ENCODE data around the gene OVCA2.

OVCA2 gene

GRCh38 chr17:2034157-2034556 is 7.7 kb upstream of the OVCA2 start:
- no peaks in the 10 kb centered on the region for H3K9me3 Mint-ChIP-seq
- H3K27ac Mint-ChIP-seq, result no peak overlapping the region
- H3K4me1 Mint-ChIP-seq (ENCODE audit: low read depth), result peaks cover 9% of the 10 kb centered on the region
- H3K27me3 Mint-ChIP-seq (ENCODE audit: low read depth), result no peaks in the 10 kb centered on the region
- H3K4me3 Mint-ChIP-seq, result no peak overlapping the region
- H3K36me3 Mint-ChIP-seq (ENCODE audit: low read depth), result peaks cover 7% of the 10 kb centered on the region
- DNase-seq (ENCODE audit: low spot score), result no peak

- Mint-ChIP-seq H3K27ac (no peak overlapping the region), H3K4me3 (no peak overlapping the region), H3K36me3 (ENCODE audit: low read depth) (peaks cover 7% of the 10 kb centered on the region), H3K4me1 (ENCODE audit: low read depth) (peaks cover 7% of the 10 kb centered on the region), H3K9me3 (no peaks in the 10 kb centered on the region), H3K27me3 (ENCODE audit: low read depth) (no peaks in the 10 kb centered on the region)
- no peak for DNase-seq (ENCODE audit: low spot score)
Observed at GRCh38 chr17:2034806-2035540, 6.8 kb upstream of the OVCA2 start.

GRCh38 chr17:2035541-2036488 is 6.0 kb upstream of the OVCA2 start:
- Mint-ChIP-seq H3K27me3 (ENCODE audit: low read depth) (no peaks in the 10 kb centered on the region), H3K4me3 (no peak overlapping the region), H3K4me1 (ENCODE audit: low read depth) (peaks cover 4% of the 10 kb centered on the region), H3K9me3 (no peaks in the 10 kb centered on the region), H3K36me3 (ENCODE audit: low read depth) (peaks cover 7% of the 10 kb centered on the region), H3K27ac (no peak overlapping the region)
- DNase-seq (ENCODE audit: low spot score), result no peak

- no peak overlapping the region for H3K4me3 Mint-ChIP-seq
- no peak for DNase-seq (ENCODE audit: low spot score)
- H3K4me1 Mint-ChIP-seq (ENCODE audit: low read depth), result peaks cover 2% of the 10 kb centered on the region
- peaks cover 8% of the 10 kb centered on the region for H3K36me3 Mint-ChIP-seq (ENCODE audit: low read depth)
- H3K27ac Mint-ChIP-seq, result no peak overlapping the region
- no peaks in the 10 kb centered on the region for H3K27me3 Mint-ChIP-seq (ENCODE audit: low read depth)
- H3K9me3 Mint-ChIP-seq, result no peaks in the 10 kb centered on the region
Observed at GRCh38 chr17:2037155-2037554, 4.7 kb upstream of the OVCA2 start.

DNA sequence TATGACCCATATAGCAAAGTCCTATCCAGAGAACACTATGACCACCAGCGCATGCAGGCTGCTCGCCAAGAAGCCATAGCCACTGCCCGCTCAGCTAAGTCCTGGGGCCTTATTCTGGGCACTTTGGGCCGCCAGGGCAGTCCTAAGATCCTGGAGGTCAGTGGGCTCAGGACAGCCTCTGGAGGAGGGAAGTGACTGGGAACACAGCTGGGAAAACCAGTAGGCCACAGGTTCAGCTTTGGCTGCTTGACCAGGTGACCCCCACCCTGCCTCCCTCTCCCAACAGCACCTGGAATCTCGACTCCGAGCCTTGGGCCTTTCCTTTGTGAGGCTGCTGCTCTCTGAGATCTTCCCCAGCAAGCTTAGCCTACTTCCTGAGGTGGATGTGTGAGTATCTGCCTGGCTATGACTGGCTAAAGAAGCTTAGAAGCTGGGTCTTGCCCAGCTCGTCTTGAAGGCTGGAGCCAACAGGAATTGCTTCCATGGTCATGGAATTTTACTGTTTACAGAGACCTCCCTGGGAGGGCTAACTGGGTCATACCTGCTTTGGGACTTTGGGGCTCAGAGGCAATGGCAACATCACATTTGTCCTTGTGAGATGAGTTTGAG is 1.5 kb upstream of the OVCA2 start:
- H3K9me3 Mint-ChIP-seq, result no peaks in the 10 kb centered on the region
- H3K36me3 Mint-ChIP-seq (ENCODE audit: low read depth), result peaks cover 26% of the 10 kb centered on the region
- DNase-seq (ENCODE audit: low spot score), result no peak
- no peak overlapping the region for H3K27ac Mint-ChIP-seq
- peak overlapping the region; percentile 94 for H3K4me3 Mint-ChIP-seq
- no peaks in the 10 kb centered on the region for H3K27me3 Mint-ChIP-seq (ENCODE audit: low read depth)
- peaks cover 11% of the 10 kb centered on the region for H3K4me1 Mint-ChIP-seq (ENCODE audit: low read depth)

DNA sequence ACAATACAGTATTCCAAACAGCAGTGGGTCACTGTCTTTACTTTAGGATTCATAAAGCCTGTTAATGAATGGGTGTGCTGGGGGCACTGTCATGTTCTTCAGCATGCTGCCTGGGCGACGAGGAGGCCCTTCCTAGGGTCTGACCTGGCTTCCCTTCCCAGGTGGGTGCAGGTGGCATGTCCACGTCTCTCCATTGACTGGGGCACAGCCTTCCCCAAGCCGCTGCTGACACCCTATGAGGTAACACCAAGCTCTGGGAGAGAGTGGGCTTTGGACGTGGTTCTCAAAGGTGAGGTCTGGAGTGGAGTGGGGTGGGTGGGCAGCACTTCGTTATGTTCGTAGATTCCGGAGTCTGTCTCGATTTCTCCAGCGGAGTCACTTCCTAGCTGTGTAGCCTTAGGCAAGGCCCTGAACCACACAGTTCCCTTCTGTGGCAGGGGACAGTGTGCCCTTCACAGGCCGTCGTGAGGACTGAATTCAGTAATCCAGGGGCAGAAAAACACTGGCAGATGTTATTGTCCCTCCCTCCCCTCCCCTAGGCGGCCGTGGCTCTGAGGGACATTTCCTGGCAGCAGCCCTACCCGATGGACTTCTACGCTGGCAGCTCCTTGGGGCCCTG is 771 bp upstream of the OVCA2 start:
- Mint-ChIP-seq H3K36me3 (ENCODE audit: low read depth) (peaks cover 26% of the 10 kb centered on the region), H3K27ac (no peak overlapping the region)

GRCh38 chr17:2042390-2042847 is 597 bp downstream of the OVCA2 start:
- peak overlapping the region; percentile 94 for H3K27ac Mint-ChIP-seq
- peaks cover 11% of the 10 kb centered on the region for H3K4me1 Mint-ChIP-seq (ENCODE audit: low read depth)
- H3K4me3 Mint-ChIP-seq, result peak overlapping the region; percentile 94

More for the DNA sequence above, 771 bp upstream of the OVCA2 start:
- H3K4me3 Mint-ChIP-seq, result peak overlapping the region; percentile 94
- no peaks in the 10 kb centered on the region for H3K27me3 Mint-ChIP-seq (ENCODE audit: low read depth)
- no peak for DNase-seq (ENCODE audit: low spot score)
- no peaks in the 10 kb centered on the region for H3K9me3 Mint-ChIP-seq
- H3K4me1 Mint-ChIP-seq (ENCODE audit: low read depth), result peaks cover 11% of the 10 kb centered on the region

GRCh38 chr17:2042933-2043332 is 1.1 kb downstream of the OVCA2 start:
- Mint-ChIP-seq H3K9me3 (no peaks in the 10 kb centered on the region), H3K4me1 (ENCODE audit: low read depth) (peaks cover 11% of the 10 kb centered on the region), H3K36me3 (ENCODE audit: low read depth) (peaks cover 19% of the 10 kb centered on the region), H3K27ac (peak overlapping the region; percentile 94), H3K4me3 (peak overlapping the region; percentile 94), H3K27me3 (ENCODE audit: low read depth) (no peaks in the 10 kb centered on the region)
- DNase-seq (ENCODE audit: low spot score), result no peak

More at GRCh38 chr17:2042390-2042847, 597 bp downstream of the OVCA2 start:
- DNase-seq (ENCODE audit: low spot score), result no peak
- Mint-ChIP-seq H3K27me3 (ENCODE audit: low read depth) (no peaks in the 10 kb centered on the region), H3K36me3 (ENCODE audit: low read depth) (peaks cover 19% of the 10 kb centered on the region), H3K9me3 (no peaks in the 10 kb centered on the region)

DNA sequence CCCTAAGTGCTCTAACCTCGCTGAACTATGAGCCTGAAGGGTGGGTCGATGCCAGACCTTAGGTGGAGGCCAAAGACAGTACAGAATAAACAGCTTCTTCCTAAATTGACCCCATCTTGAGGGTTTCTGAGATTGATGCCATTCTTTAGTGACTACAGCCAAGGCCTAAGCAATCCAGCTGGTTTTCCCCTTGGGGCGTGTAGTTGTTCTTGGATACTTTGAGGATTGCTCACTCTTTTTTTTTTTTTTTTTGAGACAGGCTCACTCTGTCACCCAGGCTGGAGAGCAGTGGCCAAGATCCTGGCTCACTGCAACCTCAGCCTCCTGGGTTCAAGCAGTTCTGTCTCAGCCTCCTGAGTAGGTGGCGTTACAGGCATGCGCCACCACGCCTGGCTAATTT is 2.0 kb downstream of the OVCA2 start:
- Mint-ChIP-seq H3K27ac (no peak overlapping the region), H3K27me3 (ENCODE audit: low read depth) (no peaks in the 10 kb centered on the region), H3K36me3 (ENCODE audit: low read depth) (peaks cover 19% of the 10 kb centered on the region), H3K9me3 (no peaks in the 10 kb centered on the region), H3K4me1 (ENCODE audit: low read depth) (peaks cover 15% of the 10 kb centered on the region), H3K4me3 (peak overlapping the region; percentile 94)
- DNase-seq (ENCODE audit: low spot score), result no peak

GRCh38 chr17:2044263-2044894 is 2.6 kb downstream of the OVCA2 start:
- Mint-ChIP-seq H3K9me3 (no peaks in the 10 kb centered on the region), H3K36me3 (ENCODE audit: low read depth) (peaks cover 19% of the 10 kb centered on the region)

DNA sequence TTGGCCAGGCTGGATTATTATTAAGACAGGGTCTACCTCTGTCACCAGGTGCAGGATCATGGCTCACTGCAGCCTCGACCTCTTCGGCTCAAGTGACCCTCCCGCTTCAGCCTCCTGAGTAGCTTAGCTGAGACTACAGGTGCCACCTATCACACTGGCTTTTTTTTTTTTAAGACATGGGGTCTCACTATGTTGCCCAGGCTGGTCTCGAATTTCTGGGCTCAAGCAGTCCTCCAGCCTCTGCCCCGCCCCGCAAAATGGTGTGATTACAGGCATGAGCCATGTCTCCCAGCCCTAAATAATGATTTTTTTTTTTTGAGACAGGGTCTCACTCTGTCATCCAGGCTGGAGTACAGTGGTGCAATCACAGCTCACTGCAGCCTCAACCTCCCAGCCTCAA is 5.8 kb downstream of the OVCA2 start:
- Mint-ChIP-seq H3K27me3 (ENCODE audit: low read depth) (peaks cover 10% of the 10 kb centered on the region), H3K36me3 (ENCODE audit: low read depth) (peaks cover 15% of the 10 kb centered on the region), H3K4me3 (no peak overlapping the region), H3K27ac (no peak overlapping the region), H3K4me1 (ENCODE audit: low read depth) (peaks cover 23% of the 10 kb centered on the region), H3K9me3 (no peaks in the 10 kb centered on the region)
- no peak for DNase-seq (ENCODE audit: low spot score)

More at GRCh38 chr17:2044263-2044894, 2.6 kb downstream of the OVCA2 start:
- DNase-seq (ENCODE audit: low spot score), result no peak
- H3K27ac Mint-ChIP-seq, result no peak overlapping the region
- no peaks in the 10 kb centered on the region for H3K27me3 Mint-ChIP-seq (ENCODE audit: low read depth)
- peak overlapping the region; percentile 5 for H3K4me3 Mint-ChIP-seq
- H3K4me1 Mint-ChIP-seq (ENCODE audit: low read depth), result peaks cover 18% of the 10 kb centered on the region

DNA sequence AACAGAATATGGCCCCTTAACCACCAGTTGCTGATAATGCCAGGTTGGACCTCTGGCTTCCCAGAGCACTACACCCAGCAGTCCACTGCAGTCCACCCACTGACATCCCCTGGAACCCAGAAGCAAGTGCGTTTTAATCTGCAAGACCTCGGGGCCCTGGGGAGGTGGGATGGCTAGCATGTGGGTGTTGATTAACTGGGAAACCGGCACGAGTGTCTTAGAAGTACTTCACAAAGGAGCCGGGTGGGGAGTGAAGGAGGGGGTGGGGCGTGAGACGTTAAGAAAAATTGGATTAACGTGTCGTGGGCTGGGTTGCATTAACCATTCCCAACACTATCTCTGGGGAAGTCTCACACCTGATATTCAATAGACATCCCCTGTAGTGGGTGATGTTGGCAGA is 7.0 kb downstream of the OVCA2 start:
- Mint-ChIP-seq H3K9me3 (no peaks in the 10 kb centered on the region), H3K27me3 (ENCODE audit: low read depth) (peaks cover 16% of the 10 kb centered on the region), H3K27ac (no peak overlapping the region), H3K4me3 (peak overlapping the region; percentile 81), H3K36me3 (ENCODE audit: low read depth) (peaks cover 4% of the 10 kb centered on the region), H3K4me1 (ENCODE audit: low read depth) (peaks cover 20% of the 10 kb centered on the region)
- no peak for DNase-seq (ENCODE audit: low spot score)
